SJSA1 (cell line): Measurements from ENCODE around the gene SLC38A8. TPM values are rescaled to one million over a fixed set of nuclear protein-coding genes. Genes with fewer than 3 reads are reported as not detected.

Experiments
- DNase-seq, 2 experiments: peaks; one replicate each; pipeline ENCODE4 v3.0.0-alpha.2; 2015 to 2020; ENCODE audit warnings: low spot score in 2 of 2, low read depth in 1 of 2
- H3K27ac ChIP-seq: fragments of 250-450 bp; sonication (Bioruptor Pico); 2 replicates; pipeline ENCODE4 v1.5.1; 2020; ENCODE audit warnings: mild to moderate bottlenecking, moderate library complexity
- H3K27me3 ChIP-seq: fragments of 250-450 bp; sonication (Bioruptor Pico); replicated peaks from 2 replicates; pipeline ENCODE4 v1.5.1; 2020; ENCODE audit warnings: mild to moderate bottlenecking, moderate library complexity
- H3K36me3 ChIP-seq: fragments of 250-450 bp; sonication (Bioruptor Pico); 2 replicates; pipeline ENCODE4 v1.5.1; 2020; ENCODE audit warnings: mild to moderate bottlenecking
- H3K4me1 ChIP-seq: fragments of 250-450 bp; sonication (Bioruptor Pico); replicated peaks from 2 replicates; pipeline ENCODE4 v1.6.1; 2021; ENCODE audit warnings: mild to moderate bottlenecking
- H3K4me3 ChIP-seq: fragments of 250-450 bp; sonication (Bioruptor Pico); 2 replicates; pipeline ENCODE4 v1.5.1; 2020; ENCODE audit warnings: mild to moderate bottlenecking
- H3K9me3 ChIP-seq: fragments of 250-450 bp; sonication (Bioruptor Pico); replicated peaks from 2 replicates; pipeline ENCODE4 v1.5.1; 2020; ENCODE audit warnings: mild to moderate bottlenecking
- total RNA-seq: library from RNA; depleted of rRNA; stranded (reverse); fragments of >200 nt; shearing (Covaris generic); gene quantifications from 2 replicates; pipeline ENCODE4 v1.2.3, GENCODE V29; 2014

The SLC38A8 gene
- total RNA-seq, 1 experiment from 2014 or later = not detected

GRCh38 chr16:84080813-84081212 is 38.2 kb upstream of the SLC38A8 start:
- no peaks in the 10 kb centered on the region for H3K4me1 ChIP-seq
- H3K9me3 ChIP-seq = no peaks in the 10 kb centered on the region
- no peak overlapping the region for H3K4me3 ChIP-seq
- DNase-seq = no peak
- H3K27ac ChIP-seq = no peak overlapping the region
- peaks cover 56% of the 10 kb centered on the region for H3K36me3 ChIP-seq
- no peaks in the 10 kb centered on the region for H3K27me3 ChIP-seq

GRCh38 chr16:84080378-84080777 is 37.8 kb upstream of the SLC38A8 start:
- Histone ChIP-seq H3K4me1 (no peaks in the 10 kb centered on the region), H3K36me3 (peaks cover 57% of the 10 kb centered on the region), H3K27me3 (no peaks in the 10 kb centered on the region), H3K27ac (no peak overlapping the region), H3K9me3 (no peaks in the 10 kb centered on the region), H3K4me3 (no peak overlapping the region)
- no peak for DNase-seq

- Histone ChIP-seq H3K4me1 (no peaks in the 10 kb centered on the region), H3K27ac (no peak overlapping the region), H3K9me3 (no peaks in the 10 kb centered on the region), H3K4me3 (no peak overlapping the region), H3K27me3 (no peaks in the 10 kb centered on the region), H3K36me3 (peaks cover 62% of the 10 kb centered on the region)
- no peak for DNase-seq
Measured at GRCh38 chr16:84079664-84080063, 37.1 kb upstream of the SLC38A8 start.

GRCh38 chr16:84075376-84075775 is 32.8 kb upstream of the SLC38A8 start:
- H3K36me3 ChIP-seq = peaks cover 58% of the 10 kb centered on the region
- H3K4me1 ChIP-seq = no peaks in the 10 kb centered on the region
- H3K27ac ChIP-seq = no peak overlapping the region
- DNase-seq = no peak
- H3K27me3 ChIP-seq = no peaks in the 10 kb centered on the region
- H3K9me3 ChIP-seq = no peaks in the 10 kb centered on the region
- no peak overlapping the region for H3K4me3 ChIP-seq

- Histone ChIP-seq H3K27ac (no peak overlapping the region), H3K36me3 (peaks cover 58% of the 10 kb centered on the region), H3K27me3 (no peaks in the 10 kb centered on the region), H3K9me3 (no peaks in the 10 kb centered on the region), H3K4me1 (no peaks in the 10 kb centered on the region), H3K4me3 (no peak overlapping the region)
- DNase-seq = no peak
Measured at GRCh38 chr16:84074721-84075120, 32.1 kb upstream of the SLC38A8 start.

GRCh38 chr16:84072014-84072413 is 29.4 kb upstream of the SLC38A8 start:
- Histone ChIP-seq H3K4me3 (no peak overlapping the region), H3K4me1 (no peaks in the 10 kb centered on the region), H3K36me3 (peaks cover 72% of the 10 kb centered on the region), H3K9me3 (no peaks in the 10 kb centered on the region), H3K27me3 (no peaks in the 10 kb centered on the region), H3K27ac (no peak overlapping the region)
- no peak for DNase-seq

- H3K9me3 ChIP-seq = no peaks in the 10 kb centered on the region
- H3K4me3 ChIP-seq = no peak overlapping the region
- no peak for DNase-seq
- H3K36me3 ChIP-seq = peaks cover 78% of the 10 kb centered on the region
- H3K27ac ChIP-seq = no peak overlapping the region
- no peaks in the 10 kb centered on the region for H3K27me3 ChIP-seq
- no peaks in the 10 kb centered on the region for H3K4me1 ChIP-seq
Measured at GRCh38 chr16:84071121-84071520, 28.5 kb upstream of the SLC38A8 start.

- Histone ChIP-seq H3K27ac (no peak overlapping the region), H3K4me1 (no peaks in the 10 kb centered on the region), H3K4me3 (no peak overlapping the region), H3K36me3 (peaks cover 79% of the 10 kb centered on the region), H3K27me3 (no peaks in the 10 kb centered on the region), H3K9me3 (no peaks in the 10 kb centered on the region)
- DNase-seq = no peak
Measured at GRCh38 chr16:84069540-84069939, 26.9 kb upstream of the SLC38A8 start.

- Histone ChIP-seq H3K4me1 (no peaks in the 10 kb centered on the region), H3K27ac (no peak overlapping the region), H3K27me3 (no peaks in the 10 kb centered on the region), H3K4me3 (no peak overlapping the region), H3K36me3 (peaks cover 81% of the 10 kb centered on the region), H3K9me3 (no peaks in the 10 kb centered on the region)
- DNase-seq = no peak
Measured at GRCh38 chr16:84068783-84069462, 26.3 kb upstream of the SLC38A8 start.

GRCh38 chr16:84068041-84068440 is 25.4 kb upstream of the SLC38A8 start:
- no peaks in the 10 kb centered on the region for H3K4me1 ChIP-seq
- peaks cover 83% of the 10 kb centered on the region for H3K36me3 ChIP-seq
- H3K27me3 ChIP-seq = no peaks in the 10 kb centered on the region
- H3K4me3 ChIP-seq = no peak overlapping the region
- no peak for DNase-seq
- H3K27ac ChIP-seq = no peak overlapping the region
- H3K9me3 ChIP-seq = no peaks in the 10 kb centered on the region

GRCh38 chr16:84067640-84068039 is 25.0 kb upstream of the SLC38A8 start:
- Histone ChIP-seq H3K9me3 (no peaks in the 10 kb centered on the region), H3K4me3 (no peak overlapping the region), H3K36me3 (peaks cover 83% of the 10 kb centered on the region), H3K27me3 (no peaks in the 10 kb centered on the region), H3K4me1 (no peaks in the 10 kb centered on the region), H3K27ac (no peak overlapping the region)
- no peak for DNase-seq

- Histone ChIP-seq H3K9me3 (no peaks in the 10 kb centered on the region), H3K4me1 (no peaks in the 10 kb centered on the region), H3K27ac (no peak overlapping the region), H3K36me3 (peaks cover 87% of the 10 kb centered on the region), H3K27me3 (no peaks in the 10 kb centered on the region), H3K4me3 (no peak overlapping the region)
- peak; percentile 41 to 46 for DNase-seq
Measured at GRCh38 chr16:84065536-84066132, 23.0 kb upstream of the SLC38A8 start.

GRCh38 chr16:84063980-84064379 is 21.4 kb upstream of the SLC38A8 start:
- Histone ChIP-seq H3K4me1 (no peaks in the 10 kb centered on the region), H3K36me3 (peaks cover 83% of the 10 kb centered on the region), H3K27ac (no peak overlapping the region), H3K4me3 (no peak overlapping the region), H3K9me3 (no peaks in the 10 kb centered on the region), H3K27me3 (no peaks in the 10 kb centered on the region)
- no peak for DNase-seq

- no peaks in the 10 kb centered on the region for H3K9me3 ChIP-seq
- H3K36me3 ChIP-seq = peaks cover 82% of the 10 kb centered on the region
Measured at GRCh38 chr16:84062734-84063640, 20.4 kb upstream of the SLC38A8 start.

More at GRCh38 chr16:84062734-84063640, 20.4 kb upstream of the SLC38A8 start:
- H3K27me3 ChIP-seq = no peaks in the 10 kb centered on the region
- H3K4me3 ChIP-seq = no peak overlapping the region
- peak; percentile 64 to 76 for DNase-seq
- no peak overlapping the region for H3K27ac ChIP-seq
- no peaks in the 10 kb centered on the region for H3K4me1 ChIP-seq
